H1 (cell line): ENCODE results near the gene NEDD4L. TPM values are rescaled to one million over a fixed set of nuclear protein-coding genes. Genes with fewer than 3 reads are reported as not detected.

Source experiments
- CTCF ChIA-PET: fragments of 300-600 bp; sonication (Branson Sonifier 250); formaldehyde crosslinking; loops from one replicate; lab custom pipeline; 2021; ENCODE audit not compliant: partially characterized antibody; lab: Charles Lee
- POLR2A ChIA-PET: fragments of 300-600 bp; sonication (Branson Sonifier 250); formaldehyde crosslinking; loops from one replicate; lab custom pipeline; 2021; ENCODE audit warnings: inconsistent platforms; ENCODE audit not compliant: partially characterized antibody; lab: Charles Lee
- DNase-seq, 2 experiments: peaks; one replicate each; pipeline versions ENCODE4 v3.0.0 to v3.0.0-alpha.2; 2010 to 2022; ENCODE audit warnings: low spot score in 2 of 2, low read depth in 1 of 2, mixed read lengths in 1 of 2
- FAIRE-seq: peaks from 2 replicates; lab custom pipeline; 2011; peaks lifted over from hg19 to GRCh38; lab: Jason Lieb, UNC
- H2AFZ ChIP-seq: 2 replicates; pipeline ENCODE4 v1.8.1; 2012; ENCODE audit warnings: low read length, inconsistent platforms
- H2AK5ac ChIP-seq: 2 replicates; pipeline ENCODE4 v1.6.1; 2013; ENCODE audit warnings: low read depth, low read length
- H2BK120ac ChIP-seq: replicated peaks from 2 replicates; pipeline ENCODE3; 2013; ENCODE audit warnings: low read depth, low read length, inconsistent platforms
- H2BK12ac ChIP-seq: 2 replicates; pipeline ENCODE4 v1.6.1; 2013; ENCODE audit warnings: low read depth, low read length
- H2BK15ac ChIP-seq: 2 replicates; pipeline ENCODE4 v1.6.1; 2013; ENCODE audit warnings: low read length
- H2BK20ac ChIP-seq: 2 replicates; pipeline ENCODE4 v1.6.1; 2013; ENCODE audit warnings: low read length
- H2BK5ac ChIP-seq: 2 replicates; pipeline ENCODE4 v1.6.1; 2013; ENCODE audit warnings: low read depth, low read length
- H3K14ac ChIP-seq: 2 replicates; pipeline ENCODE4 v1.6.1; 2013; ENCODE audit warnings: inconsistent platforms; ENCODE audit not compliant: insufficient read length
- H3K18ac ChIP-seq: 2 replicates; pipeline ENCODE4 v1.6.1; 2013; ENCODE audit warnings: low read length; ENCODE audit errors: extremely low read depth
- H3K23ac ChIP-seq: 2 replicates; pipeline ENCODE4 v1.6.1; 2013; ENCODE audit warnings: inconsistent platforms; ENCODE audit not compliant: insufficient read length
- H3K23me2 ChIP-seq: 2 replicates; pipeline ENCODE4 v1.6.1; 2013; ENCODE audit warnings: low read depth, low read length
- H3K27ac ChIP-seq: 2 replicates; pipeline ENCODE4 v1.6.1; 2011; ENCODE audit warnings: low read depth, low read length, inconsistent platforms
- H3K27me3 ChIP-seq, 4 experiments: replicated peaks in 1 of 4; 1 replicate in 1 of 4; 2 replicates in 3 of 4; pipeline versions ENCODE4 v1.6.1 to v1.8.1; 2011 to 2013; ENCODE audit warnings: low read length in 3 of 4, mild to moderate bottlenecking in 3 of 4, inconsistent platforms in 2 of 4, mixed read lengths in 2 of 4, moderate library complexity in 1 of 4; ENCODE audit not compliant: control insufficient read depth in 3 of 4, insufficient read depth in 3 of 4; ENCODE audit errors: extremely low read depth in 1 of 4
- H3K36me3 ChIP-seq, 4 experiments: 2 replicates each; pipeline versions ENCODE4 v1.6.1 to v1.8.1; 2011 to 2013; ENCODE audit warnings: mild to moderate bottlenecking in 4 of 4, low read length in 3 of 4, moderate library complexity in 2 of 4, control low read depth in 1 of 4, inconsistent platforms in 1 of 4; ENCODE audit not compliant: insufficient read depth in 4 of 4, control insufficient read depth in 2 of 4
- H3K4ac ChIP-seq: replicated peaks from 2 replicates; pipeline ENCODE3; 2013; ENCODE audit warnings: low read length, low read depth, mixed read lengths, inconsistent platforms; ENCODE audit not compliant: insufficient read length
- H3K4me1 ChIP-seq, 4 experiments: replicated peaks in 1 of 4; 1 replicate in 1 of 4; 2 replicates in 3 of 4; pipeline versions ENCODE4 v1.6.1 to v1.8.1; 2011 to 2013; ENCODE audit warnings: low read length in 3 of 4, inconsistent platforms in 2 of 4, mixed read lengths in 1 of 4; ENCODE audit not compliant: insufficient read depth in 4 of 4, control insufficient read depth in 3 of 4
- H3K4me2 ChIP-seq, 2 experiments: 2 replicates each; pipeline versions ENCODE4 v1.6.1 to v1.8.1; 2011 to 2013; ENCODE audit warnings: low read depth in 2 of 2, low read length in 2 of 2, control low read depth in 1 of 2, inconsistent platforms in 1 of 2, mild to moderate bottlenecking in 1 of 2; ENCODE audit not compliant: insufficient read depth in 1 of 2
- H3K4me3 ChIP-seq, 4 experiments: fragments of 200-600, 300-600 bp in 1 of 4; sonication (generic), shearing (Covaris generic), sonication (Bioruptor Twin) in 1 of 4; 2 replicates each; pipeline versions ENCODE4 v1.5.1 to v1.8.1; 2011 to 2016; ENCODE audit warnings: low read length in 4 of 4, low read depth in 3 of 4, control low read depth in 2 of 4, inconsistent platforms in 2 of 4, mild to moderate bottlenecking in 2 of 4, mixed read lengths in 1 of 4, moderate library complexity in 1 of 4; ENCODE audit not compliant: insufficient read depth in 2 of 4; ENCODE audit errors: extremely low read depth in 1 of 4
- H3K56ac ChIP-seq: replicated peaks from 2 replicates; pipeline ENCODE3; 2013; ENCODE audit warnings: low read depth, mild to moderate bottlenecking, mixed read lengths, low read length, inconsistent platforms; ENCODE audit not compliant: insufficient read length
- H3K79me1 ChIP-seq: 2 replicates; pipeline ENCODE4 v1.6.1; 2013; ENCODE audit warnings: low read depth, low read length, control low read depth
- H3K79me2 ChIP-seq, 2 experiments: 2 replicates each; pipeline versions ENCODE4 v1.6.1 to v1.8.1; 2012 to 2013; ENCODE audit warnings: low read length in 2 of 2, mild to moderate bottlenecking in 2 of 2, inconsistent platforms in 1 of 2; ENCODE audit not compliant: insufficient read depth in 2 of 2, control insufficient read depth in 1 of 2
- H3K9ac ChIP-seq, 4 experiments: replicated peaks in 1 of 4; 1 replicate in 1 of 4; 2 replicates in 3 of 4; pipeline versions ENCODE4 v1.6.1 to v1.8.1; 2011 to 2013; ENCODE audit warnings: low read depth in 3 of 4, low read length in 3 of 4, control low read depth in 2 of 4, mild to moderate bottlenecking in 2 of 4, moderate library complexity in 2 of 4, inconsistent platforms in 1 of 4; ENCODE audit errors: extremely low read depth in 1 of 4
- H3K9me3 ChIP-seq, 2 experiments: 2 replicates each; pipeline versions ENCODE4 v1.6.1 to v1.8.1; 2012 to 2013; ENCODE audit warnings: mild to moderate bottlenecking in 2 of 2, moderate library complexity in 2 of 2, control low read depth in 1 of 2, inconsistent platforms in 1 of 2, low read depth in 1 of 2, low read length in 1 of 2, mixed read lengths in 1 of 2; ENCODE audit not compliant: insufficient read depth in 2 of 2
- H4K20me1 ChIP-seq, 2 experiments: replicated peaks in 1 of 2; 2 replicates each; pipeline versions ENCODE3 to v1.8.1; 2011 to 2013; ENCODE audit warnings: inconsistent platforms in 2 of 2, low read length in 2 of 2, mild to moderate bottlenecking in 1 of 2; ENCODE audit not compliant: insufficient read depth in 2 of 2, control insufficient read depth in 1 of 2
- H4K5ac ChIP-seq: 2 replicates; pipeline ENCODE4 v1.6.1; 2013; ENCODE audit warnings: low read length, low read depth, mixed read lengths, inconsistent platforms; ENCODE audit not compliant: insufficient read length
- H4K8ac ChIP-seq: 2 replicates; pipeline ENCODE4 v1.8.0; 2013; ENCODE audit warnings: mild to moderate bottlenecking, moderate library complexity, low read length, inconsistent platforms; ENCODE audit not compliant: insufficient read depth; ENCODE audit errors: extremely low read depth
- H4K91ac ChIP-seq: replicated peaks from 2 replicates; pipeline ENCODE3; 2013; ENCODE audit warnings: low read length, mixed read lengths, inconsistent platforms; ENCODE audit not compliant: insufficient read length
- BRCA1 ChIP-seq: IDR thresholded peaks from 2 replicates; pipeline ENCODE4 v1.6.1; 2012; ENCODE audit warnings: low read depth, low read length, improper control_type of control experiment
- CEBPB ChIP-seq: IDR thresholded peaks from 2 replicates; pipeline ENCODE4 v1.6.1; 2012; ENCODE audit warnings: low read depth, low read length
- CHD1 ChIP-seq: IDR thresholded peaks from 2 replicates; pipeline ENCODE4 v1.6.1; 2012; ENCODE audit warnings: low read depth, low read length, improper control_type of control experiment
- EP300 ChIP-seq, 2 experiments: IDR thresholded peaks; 1 replicate in 1 of 2; 2 replicates in 1 of 2; pipeline ENCODE4 v1.6.1; 2011 to 2012; ENCODE audit warnings: low read depth in 2 of 2, low read length in 2 of 2, mild to moderate bottlenecking in 2 of 2, borderline replicate concordance in 1 of 2, inconsistent platforms in 1 of 2, moderate library complexity in 1 of 2
- RAD21 ChIP-seq, 2 experiments: IDR thresholded peaks in 1 of 2; conservative IDR thresholded peaks in 1 of 2; 2 replicates each; pipeline ENCODE4 v1.6.1; 2011; ENCODE audit warnings: low read depth in 2 of 2, low read length in 2 of 2, improper control_type of control experiment in 1 of 2, inconsistent platforms in 1 of 2, mild to moderate bottlenecking in 1 of 2, moderate library complexity in 1 of 2
- WGBS, 2 experiments: shearing (Covaris generic) in 1 of 2; methylation state at CpG; one replicate each; pipeline versions ENCODE4 v1.1.6 to v1.1.7; 2013 to 2015; ENCODE audit warnings: low lambda C conversion rate in 2 of 2, mixed read lengths in 2 of 2, inconsistent platforms in 1 of 2, low coverage in 1 of 2, missing lambda C conversion rate in 1 of 2; ENCODE audit not compliant: insufficient replicate concordance in 2 of 2, insufficient coverage in 1 of 2, insufficient read length in 1 of 2; ENCODE audit errors: extremely low coverage in 1 of 2, missing lambda C conversion rate in 1 of 2; 5-methylcytosine and 5-hydroxymethylcytosine counted together
- polyA plus RNA-seq, 7 experiments: library from polyadenylated mRNA; depleted of rRNA in 3 of 7; stranded (reverse) in 5 of 7; unstranded in 2 of 7; fragments of >200 nt in 5 of 7; fragments of 200-250 nt in 2 of 7; gene quantifications; 1 replicate in 5 of 7; 2 replicates in 1 of 7; 4 replicates in 1 of 7; pipeline versions ENCODE4 v1.2.1 to v1.2.3, GENCODE V29; 2011 to 2013; ENCODE audit warnings: missing spikeins in 2 of 7, mixed read lengths in 2 of 7
- total RNA-seq: library from RNA; stranded (reverse); fragmentation: NEBNext Ultra II Directional; extraction: Animal tissue kit (Norgen Biotek cat#: 25700); gene quantifications from 2 replicates; pipeline ENCODE4 v1.2.1, GENCODE V29; 2021

The NEDD4L gene
- total and polyA plus RNA-seq, 2 of the 8 experiments (the other 6 are each of a cell fraction or from before 2014, with no cell fraction given), result 37.3 to 69.8 TPM

- Histone ChIP-seq H2AFZ (no peak overlapping the region), H4K8ac (no peak overlapping the region), H2BK15ac (no peak overlapping the region), H3K79me2 (peaks cover 0 to 26% of the 10 kb centered on the region in 2 experiments; a peak in 2 of 4 replicates), H3K79me1 (peaks cover 3% of the 10 kb centered on the region; the same call in 1 of the 2 replicates), H3K27me3 (no peaks in the 10 kb centered on the region), H2BK120ac (no peak overlapping the region), H3K18ac (no peak overlapping the region), H3K9me3 (no peaks in the 10 kb centered on the region), H4K20me1 (peaks cover 0 to 1% of the 10 kb centered on the region in 2 experiments), H3K9ac (no peak overlapping the region), H3K23ac (no peak overlapping the region), H3K14ac (no peak overlapping the region), H4K5ac (no peak overlapping the region), H3K27ac (no peak overlapping the region), H3K4me2 (no peak overlapping the region; a peak in 1 of 4 replicates), H3K4ac (no peak overlapping the region), H3K56ac (no peak overlapping the region), H2BK5ac (no peak overlapping the region), H2BK12ac (no peak overlapping the region), H4K91ac (no peak overlapping the region), H2AK5ac (no peak overlapping the region), H3K4me1 (peaks cover 6 to 30% (median 20%) of the 10 kb centered on the region in 4 experiments), H3K23me2 (no peaks in the 10 kb centered on the region), H3K36me3 (peaks cover 0 to 11% (median 4%) of the 10 kb centered on the region in 4 experiments; a peak in 2 of 8 replicates), H2BK20ac (no peak overlapping the region), H3K4me3 (no peak overlapping the region)
- ChIA-PET CTCF (interaction anchor here (0.9 to 2.5 kb wide), 5 partner anchors 13 to 118 kb away, joined by 3 to 14 read pairs (median 6); no protein-coding TSS in a partner anchor), POLR2A (no interaction called here)
- FAIRE-seq (no peak), DNase-seq (no peak)
- WGBS, 2 experiments, result 79% methylated on average over 1 of the region's 1 CpG; no CpG with 5 or more reads in 1 of the 2 experiments
- TF ChIP-seq RAD21 (IDR thresholded peaks at IDR 0.05 in 1 of 2, conservative IDR thresholded peaks at IDR 0.05 in 1 of 2; ENCODE audit: low read depth in 2 of 2, low read length in 2 of 2) (no peak), CEBPB (no peak), BRCA1 (no peak), CHD1 (no peak), EP300 (IDR thresholded peaks at IDR 0.05; ENCODE audit: borderline replicate concordance in 1 of 2, low read depth in 2 of 2, low read length in 2 of 2) (no peak)
- TF ChIP-seq, all 59 proteins: peak for 0
These were observed 209.8 kb downstream of the NEDD4L start for GRCh38 chr18:58253871-58254270.
